Thyroid gland (tissue), 4 donors: ENCODE data around the gene TRIML2.

Experiments
- POLR2A ChIP-seq, 2 donors: fragments of 450-650 bp; IDR thresholded peaks; one replicate each; pipeline ENCODE4 v1.6.1; 2017; ENCODE audit warnings: antibody characterized with exemption in 2 of 2, mild to moderate bottlenecking in 2 of 2, moderate library complexity in 1 of 2
- TF ChIP-seq, protein P1 (sequence below), 6 experiments: fragments of 200-600 bp in 3 of 6; fragments of 450-650 bp in 3 of 6; sonication (generic) in 3 of 6; IDR thresholded peaks; one replicate each; pipeline ENCODE4 v1.5.1; 2016 to 2019; ENCODE audit warnings: antibody characterized with exemption in 6 of 6, mild to moderate bottlenecking in 2 of 6, inconsistent platforms in 1 of 6, moderate library complexity in 1 of 6

DNA sequence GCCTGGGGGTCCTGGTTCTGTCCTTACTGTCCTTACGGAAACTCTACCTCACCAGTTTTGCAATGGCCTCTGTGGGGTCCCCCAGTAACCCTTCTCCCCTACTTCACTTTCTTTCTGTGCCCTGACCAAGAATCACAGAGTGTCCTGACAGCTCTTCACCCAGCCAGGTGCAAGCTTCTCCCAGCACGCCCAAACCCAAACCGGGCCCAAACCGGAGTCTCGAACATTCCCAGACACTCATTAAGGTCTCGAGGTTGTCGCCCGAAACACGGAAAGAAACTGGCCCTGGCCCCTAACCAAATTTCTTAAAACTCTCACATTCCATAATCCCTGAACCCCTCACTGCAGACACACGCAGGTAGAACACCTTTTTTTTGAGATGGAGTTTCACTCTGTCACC, 48.9 kb upstream of the TRIML2 start:
- TF ChIP-seq, protein P1, sequence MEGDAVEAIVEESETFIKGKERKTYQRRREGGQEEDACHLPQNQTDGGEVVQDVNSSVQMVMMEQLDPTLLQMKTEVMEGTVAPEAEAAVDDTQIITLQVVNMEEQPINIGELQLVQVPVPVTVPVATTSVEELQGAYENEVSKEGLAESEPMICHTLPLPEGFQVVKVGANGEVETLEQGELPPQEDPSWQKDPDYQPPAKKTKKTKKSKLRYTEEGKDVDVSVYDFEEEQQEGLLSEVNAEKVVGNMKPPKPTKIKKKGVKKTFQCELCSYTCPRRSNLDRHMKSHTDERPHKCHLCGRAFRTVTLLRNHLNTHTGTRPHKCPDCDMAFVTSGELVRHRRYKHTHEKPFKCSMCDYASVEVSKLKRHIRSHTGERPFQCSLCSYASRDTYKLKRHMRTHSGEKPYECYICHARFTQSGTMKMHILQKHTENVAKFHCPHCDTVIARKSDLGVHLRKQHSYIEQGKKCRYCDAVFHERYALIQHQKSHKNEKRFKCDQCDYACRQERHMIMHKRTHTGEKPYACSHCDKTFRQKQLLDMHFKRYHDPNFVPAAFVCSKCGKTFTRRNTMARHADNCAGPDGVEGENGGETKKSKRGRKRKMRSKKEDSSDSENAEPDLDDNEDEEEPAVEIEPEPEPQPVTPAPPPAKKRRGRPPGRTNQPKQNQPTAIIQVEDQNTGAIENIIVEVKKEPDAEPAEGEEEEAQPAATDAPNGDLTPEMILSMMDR (IDR thresholded peaks at IDR 0.05): no peak
- no peak for TF ChIP-seq POLR2A (IDR thresholded peaks at IDR 0.05)
